ENCODE data around the gene ABCC3. TPM values are rescaled to one million over a fixed set of nuclear protein-coding genes. Genes with fewer than 3 reads are reported as not detected.

The ABCC3 gene
- total and polyA plus RNA-seq, 8 donors: 13.6 to 1,043 (median 188) TPM

GRCh38 chr17:50672831-50673551, 38.3 kb downstream of the ABCC3 start:
- Histone ChIP-seq H3K36me3 (peaks cover 4 to 38% (median 19%) of the 10 kb centered on the region in 4 donors), H3K27ac (no peak overlapping the region)
- DNase-seq: no peak

GRCh38 chr17:50675190-50675589, 40.5 kb downstream of the ABCC3 start:
- Histone ChIP-seq H3K27me3 (no peaks in the 10 kb centered on the region), H3K36me3 (peaks cover 0 to 42% (median 22%) of the 10 kb centered on the region in 4 donors), H3K4me3 (no peak overlapping the region), H3K4me1 (peaks cover 11 to 25% (median 19%) of the 10 kb centered on the region in 4 donors), H3K27ac (peak overlapping the region in 2 of 5 donors; percentile 30 to 34), H3K9me3 (no peaks in the 10 kb centered on the region)
- intact Hi-C loops (cut with DNase I; ENCODE audit: low total_unique reads): no loop called here
- WGBS, 5 donors: 59 to 80% (median 75%) methylated on average over 3 of the region's 3 CpGs
- TF ChIP-seq EP300 (IDR thresholded peaks at IDR 0.05): no peak
- TF ChIP-seq POLR2AphosphoS5 (IDR thresholded peaks at IDR 0.05): no peak
- TF ChIP-seq CTCF (IDR thresholded peaks at IDR 0.05): no peak
- TF ChIP-seq POLR2A (IDR thresholded peaks at IDR 0.05): no peak
- DNase-seq: no peak

More at GRCh38 chr17:50672831-50673551, 38.3 kb downstream of the ABCC3 start:
- H3K4me3 ChIP-seq: no peak overlapping the region
- peaks cover 11 to 31% (median 19%) of the 10 kb centered on the region in 4 donors for H3K4me1 ChIP-seq
- 86 to 91% (median 87%) methylated on average over 15 to 20 of the region's 20 CpGs for WGBS, 5 donors
- H3K9me3 ChIP-seq: no peaks in the 10 kb centered on the region
- H3K27me3 ChIP-seq: no peaks in the 10 kb centered on the region
- intact Hi-C loops (cut with DNase I; ENCODE audit: low total_unique reads): no loop called here
- TF ChIP-seq POLR2AphosphoS5 (IDR thresholded peaks at IDR 0.05): no peak
- TF ChIP-seq POLR2A (IDR thresholded peaks at IDR 0.05): no peak
- TF ChIP-seq EP300 (IDR thresholded peaks at IDR 0.05): no peak
- no peak for TF ChIP-seq CTCF (IDR thresholded peaks at IDR 0.05)

GRCh38 chr17:50675627-50676026, 40.9 kb downstream of the ABCC3 start:
- Histone ChIP-seq H3K4me1 (peaks cover 11 to 28% (median 20%) of the 10 kb centered on the region in 4 donors), H3K27ac (peak overlapping the region in 2 of 5 donors; percentile 30 to 34), H3K9me3 (no peaks in the 10 kb centered on the region), H3K36me3 (peaks cover 0 to 42% (median 22%) of the 10 kb centered on the region in 4 donors), H3K27me3 (no peaks in the 10 kb centered on the region), H3K4me3 (no peak overlapping the region)
- peak in 1 of 2 donors; percentile 65 for DNase-seq
- 66 to 80% (median 72%) methylated on average over 6 to 7 of the region's 7 CpGs for WGBS, 5 donors
- TF ChIP-seq CTCF (IDR thresholded peaks at IDR 0.05) (no peak), POLR2A (IDR thresholded peaks at IDR 0.05) (no peak), EP300 (IDR thresholded peaks at IDR 0.05) (no peak), POLR2AphosphoS5 (IDR thresholded peaks at IDR 0.05) (no peak)
- intact Hi-C loops (cut with DNase I; ENCODE audit: low total_unique reads): no loop called here

GRCh38 chr17:50676065-50676975, 41.6 kb downstream of the ABCC3 start:
- Histone ChIP-seq H3K9me3 (no peaks in the 10 kb centered on the region), H3K4me1 (peaks cover 14 to 30% (median 25%) of the 10 kb centered on the region in 4 donors), H3K36me3 (peaks cover 0 to 42% (median 22%) of the 10 kb centered on the region in 4 donors), H3K4me3 (no peak overlapping the region), H3K27ac (no peak overlapping the region), H3K27me3 (no peaks in the 10 kb centered on the region)
- DNase-seq: no peak
- intact Hi-C loops (cut with DNase I; ENCODE audit: low total_unique reads): no loop called here
- no peak for TF ChIP-seq POLR2AphosphoS5 (IDR thresholded peaks at IDR 0.05)
- WGBS, 5 donors: 86 to 90% (median 88%) methylated on average over 24 of the region's 24 CpGs

All from stomach (tissue), 9 donors.